SHP77 treated with DMSO at 0.1 percent for 48 hours (cell line): ENCODE data around the gene ZNF521.

Source experiments
- DNase-seq: peaks from one replicate; lab custom pipeline; 2025; lab: John Stamatoyannopoulos, UW

Gene ZNF521

DNA sequence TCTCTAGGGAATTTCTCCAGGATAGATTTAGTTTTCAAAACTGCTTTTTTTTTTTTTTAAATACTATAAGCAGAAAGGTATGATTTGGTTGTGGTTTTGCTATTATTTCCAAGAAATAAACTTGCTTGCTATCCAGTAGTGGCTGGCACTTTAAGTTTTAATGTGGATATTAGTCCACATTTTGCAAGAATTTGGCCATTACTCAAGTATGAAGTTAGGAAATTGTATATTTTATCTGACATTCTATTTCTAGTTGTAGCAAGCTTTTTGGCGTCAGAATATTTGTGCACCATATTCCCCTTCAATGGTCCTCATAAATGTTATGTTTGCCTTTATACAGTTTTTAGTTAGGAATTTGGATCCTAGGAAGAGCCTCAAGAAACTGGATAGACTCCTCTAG lies 226.3 kb downstream of the ZNF521 start:
- DNase-seq, result no peak

DNA sequence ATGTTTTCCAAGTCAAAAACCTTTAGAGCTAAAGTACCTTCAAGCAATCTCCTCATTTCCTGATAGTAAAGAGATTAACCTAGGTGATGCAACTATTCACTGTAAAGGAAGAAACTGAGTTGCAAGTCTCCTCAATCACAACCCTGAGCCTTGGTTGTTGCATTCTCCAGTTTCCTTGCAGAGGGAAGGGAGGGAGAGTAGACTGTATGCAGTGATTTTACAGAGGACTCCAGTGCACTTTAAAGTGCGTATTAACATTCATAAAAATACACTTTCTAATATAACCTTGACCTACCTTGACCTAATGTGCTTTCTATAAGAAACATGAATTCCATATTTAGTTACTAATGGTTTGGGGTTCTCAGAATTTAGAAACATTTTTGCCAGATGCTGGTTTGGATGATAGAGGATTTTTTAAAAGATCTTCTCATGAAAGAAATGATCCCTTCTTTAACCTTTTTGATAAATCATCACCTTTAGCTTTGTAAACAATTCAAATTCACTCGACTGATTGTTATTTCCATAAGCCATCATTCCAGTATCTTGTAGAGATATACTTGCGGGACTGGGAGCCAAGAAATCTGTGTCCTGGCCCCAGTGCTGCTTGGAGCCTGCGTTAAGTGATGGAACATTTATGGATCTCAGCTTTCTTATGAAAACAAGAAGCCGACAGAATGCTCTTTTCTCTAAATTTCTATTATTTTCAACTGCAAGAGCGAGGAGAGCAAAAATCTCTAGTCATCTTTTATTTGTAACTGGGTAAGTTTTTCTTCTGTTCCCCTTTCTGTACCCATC lies 228.3 kb downstream of the ZNF521 start:
- no peak for DNase-seq

DNA sequence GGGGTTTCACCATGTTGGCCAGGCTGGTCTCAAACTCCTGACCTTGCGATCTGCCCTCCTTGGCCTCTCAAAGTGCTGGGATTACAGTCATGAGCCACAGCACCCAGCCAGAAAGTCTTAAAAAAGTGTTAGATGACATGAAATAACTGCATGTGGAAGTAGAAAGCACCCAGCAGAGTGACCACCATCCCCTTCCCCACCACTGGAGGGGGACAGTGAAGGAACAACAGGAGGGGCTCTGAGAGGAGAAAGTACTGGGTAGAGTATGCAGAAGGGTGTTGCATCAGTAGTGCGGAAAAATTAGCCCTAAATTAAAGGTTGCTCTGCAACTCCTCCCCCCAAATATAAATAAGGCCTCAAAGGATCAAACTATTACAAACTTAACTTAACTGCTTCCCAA lies 230.5 kb downstream of the ZNF521 start:
- no peak for DNase-seq

GRCh38 chr18:25113566-25113965 lies 238.4 kb downstream of the ZNF521 start:
- no peak for DNase-seq

GRCh38 chr18:25112821-25113434 lies 239.0 kb downstream of the ZNF521 start:
- DNase-seq, result no peak

GRCh38 chr18:25111377-25112288 lies 240.3 kb downstream of the ZNF521 start:
- no peak for DNase-seq

DNA sequence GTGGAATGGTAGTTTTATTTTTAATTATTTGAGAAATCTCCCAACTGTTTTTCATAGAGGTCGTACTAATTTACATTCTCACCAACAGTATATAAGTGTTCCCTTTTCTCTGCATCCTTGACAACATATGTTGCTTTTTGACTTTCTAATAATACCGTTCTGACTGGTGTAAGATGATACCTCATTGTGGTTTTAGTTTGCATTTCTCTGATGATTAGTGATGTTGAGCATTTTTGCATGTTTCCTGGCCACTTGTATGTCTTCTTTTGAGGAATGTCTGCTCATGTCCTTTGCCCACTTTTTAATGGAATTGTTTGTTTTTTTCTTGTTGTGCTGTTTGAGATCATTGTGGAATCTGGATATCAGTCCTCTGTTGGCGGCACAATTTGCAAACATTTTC lies 242.5 kb downstream of the ZNF521 start:
- no peak for DNase-seq

GRCh38 chr18:25103468-25104155 lies 248.4 kb downstream of the ZNF521 start:
- DNase-seq, result no peak

- no peak for DNase-seq
Observed at GRCh38 chr18:25102662-25103061, 249.3 kb downstream of the ZNF521 start.

DNA sequence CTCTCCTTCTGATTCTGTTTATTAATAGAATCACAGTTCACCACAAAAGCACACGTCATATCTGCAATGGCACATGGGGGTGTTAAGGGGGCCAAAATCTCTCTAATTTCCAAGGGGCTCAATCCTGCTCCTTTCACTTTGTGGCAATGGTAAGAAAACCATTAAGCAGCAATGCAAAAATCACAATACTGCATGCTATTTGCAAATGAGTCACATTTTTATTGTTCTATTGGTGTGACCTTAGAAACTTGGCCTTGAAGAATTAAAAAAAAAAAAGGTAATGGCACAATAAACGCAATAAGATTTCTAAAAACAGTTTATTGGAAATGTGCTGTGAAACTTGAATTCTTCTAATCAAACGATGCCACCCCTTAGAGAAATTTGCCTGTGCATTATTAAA lies 251.5 kb downstream of the ZNF521 start:
- DNase-seq, result no peak

GRCh38 chr18:25099895-25100294 lies 252.1 kb downstream of the ZNF521 start:
- no peak for DNase-seq

- DNase-seq, result no peak
Observed at GRCh38 chr18:25097569-25098056, 254.4 kb downstream of the ZNF521 start.

DNA sequence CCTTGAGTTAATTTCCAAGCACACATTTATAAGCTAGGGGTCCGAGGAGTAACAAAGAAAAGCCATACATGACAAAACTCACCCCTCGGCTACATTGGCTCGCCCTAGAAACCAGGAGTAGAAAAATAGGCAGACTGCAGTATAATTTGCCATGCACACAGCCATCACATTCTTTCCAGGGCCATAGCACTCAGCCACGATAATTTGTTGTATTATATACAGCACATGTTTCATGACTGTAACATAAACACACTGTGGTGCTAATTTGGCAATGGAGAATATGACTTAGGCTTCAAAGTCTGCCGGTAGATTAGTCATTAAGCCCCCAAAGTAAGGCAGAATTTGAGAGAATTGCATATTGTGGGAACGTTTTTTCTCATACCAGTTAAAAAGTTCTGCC lies 254.9 kb downstream of the ZNF521 start:
- no peak for DNase-seq

DNA sequence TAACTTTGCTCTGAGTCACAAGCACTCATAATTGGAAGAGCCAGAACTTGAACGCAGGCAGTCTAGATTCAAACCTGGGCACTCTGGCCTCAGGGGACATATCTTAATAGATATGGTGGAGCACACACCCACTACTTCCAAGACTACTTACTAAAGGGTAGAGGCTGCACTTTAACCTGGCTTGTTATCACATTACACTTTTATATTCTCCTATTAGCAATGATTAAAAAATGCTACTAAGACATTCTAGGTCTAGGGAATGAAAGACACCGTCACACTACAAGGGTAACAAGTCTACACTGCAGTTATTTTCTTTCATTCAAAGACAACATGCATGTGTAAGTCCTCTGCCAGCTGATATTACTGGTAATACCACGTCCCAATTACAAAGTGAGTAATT lies 258.8 kb downstream of the ZNF521 start:
- no peak for DNase-seq

GRCh38 chr18:25089470-25089869 lies 262.5 kb downstream of the ZNF521 start:
- no peak for DNase-seq

GRCh38 chr18:25086876-25087275 lies 265.1 kb downstream of the ZNF521 start:
- no peak for DNase-seq

DNA sequence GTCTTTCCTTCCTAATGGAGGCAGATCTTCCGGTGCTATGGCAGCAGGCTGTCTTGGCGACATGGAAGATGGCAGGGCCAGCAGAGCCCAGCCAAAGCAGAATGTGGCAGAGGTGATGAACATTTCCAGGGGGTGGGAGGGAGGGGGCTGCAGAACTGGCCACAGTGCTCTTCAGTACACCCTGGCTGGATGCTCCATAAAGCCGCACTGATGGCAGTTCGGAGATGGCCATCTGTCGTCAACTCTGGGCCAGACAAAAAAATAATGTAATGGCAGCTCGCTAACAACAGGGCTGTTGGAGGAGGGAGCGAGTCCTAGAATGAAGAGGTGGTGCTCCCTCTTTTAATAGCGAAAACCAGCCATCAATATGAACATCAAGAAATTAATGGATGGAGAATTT lies 271.0 kb downstream of the ZNF521 start:
- no peak for DNase-seq

DNA sequence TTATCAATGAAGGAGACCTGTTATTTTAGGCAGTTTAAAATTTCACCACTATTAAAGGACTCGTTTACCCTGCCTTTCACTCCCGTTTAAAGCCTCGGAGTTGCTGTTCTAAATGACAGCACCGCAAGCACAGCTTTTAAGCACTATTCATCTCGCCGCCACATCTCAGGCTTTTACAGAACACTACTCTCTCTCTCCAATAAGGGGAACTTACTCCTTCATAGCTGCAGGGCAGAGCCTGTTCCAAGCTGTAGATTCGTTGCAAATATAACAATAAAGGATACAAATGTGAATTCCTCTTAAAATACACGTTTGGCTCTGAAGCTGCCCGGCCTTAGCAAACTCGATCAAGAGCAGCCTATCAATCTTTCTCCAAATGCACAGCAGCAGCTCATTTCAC lies 271.8 kb downstream of the ZNF521 start:
- DNase-seq, result no peak

- no peak for DNase-seq
Observed at GRCh38 chr18:25077944-25078723, 273.8 kb downstream of the ZNF521 start.

- DNase-seq, result no peak
Observed at GRCh38 chr18:25077038-25077943, 274.7 kb downstream of the ZNF521 start.
